ENCODE results near the gene PLAAT2.

PLAAT2 gene

DNA sequence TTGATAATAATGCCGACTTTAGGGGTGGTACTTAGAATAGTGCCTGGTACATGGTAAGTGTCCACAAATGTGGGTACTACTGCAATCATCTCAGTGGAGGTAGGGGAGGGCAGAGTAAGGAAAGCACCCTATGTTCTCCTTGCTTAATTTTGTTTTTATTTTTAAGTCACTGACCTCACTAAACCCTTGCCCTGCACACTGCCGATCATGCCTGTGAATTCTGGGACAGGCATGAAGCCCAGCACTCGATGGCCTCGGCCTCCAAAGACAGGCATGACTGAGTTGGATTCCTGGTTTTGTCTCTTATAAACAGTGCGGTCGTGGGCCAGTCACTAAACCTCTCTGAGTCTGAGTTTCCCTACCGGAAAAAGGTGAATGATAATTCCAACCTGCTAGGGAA, 50.4 kb downstream of the PLAAT2 start:
- DNase-seq = no peak

- no peak for DNase-seq
Observed at GRCh38 chr11:63511048-63511748, 52.0 kb downstream of the PLAAT2 start.

DNA sequence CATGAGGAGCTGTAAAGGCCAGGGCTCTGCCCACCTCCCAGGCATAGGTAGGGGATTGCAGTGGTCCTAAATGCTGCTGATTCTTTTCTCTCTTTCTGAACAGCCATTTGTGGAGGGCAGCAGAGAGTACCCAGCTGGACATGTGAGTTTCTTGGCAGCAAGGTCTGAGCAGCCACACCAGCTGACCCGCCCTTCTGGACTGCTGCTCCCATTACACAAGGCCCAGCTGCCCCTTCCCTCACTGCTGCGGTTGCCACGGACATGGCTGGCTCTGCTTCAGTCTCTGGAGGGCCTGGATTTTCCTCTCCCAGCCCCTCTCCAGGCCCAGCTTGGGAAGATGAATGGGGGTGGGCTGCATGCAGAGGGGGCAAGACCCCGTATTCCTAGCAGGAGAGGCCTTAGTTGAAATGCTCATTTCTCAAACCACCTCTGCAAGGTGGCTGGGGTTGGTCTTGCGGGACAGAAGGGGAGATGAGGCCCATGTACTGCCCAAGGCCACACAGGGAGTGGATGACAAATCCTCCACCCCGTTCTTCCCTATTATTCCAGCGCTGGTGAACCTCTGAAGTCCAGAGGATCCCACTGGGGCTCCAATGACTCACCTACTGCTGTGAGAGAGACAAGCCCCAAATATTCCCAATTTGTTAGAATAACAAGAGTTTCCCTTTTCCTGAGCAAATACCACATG, 52.7 kb downstream of the PLAAT2 start:
- DNase-seq = no peak

- DNase-seq = no peak
Observed at GRCh38 chr11:63508745-63509144, 54.4 kb downstream of the PLAAT2 start.

GRCh38 chr11:63508009-63508408, 55.2 kb downstream of the PLAAT2 start:
- peak; percentile 38 for DNase-seq

DNA sequence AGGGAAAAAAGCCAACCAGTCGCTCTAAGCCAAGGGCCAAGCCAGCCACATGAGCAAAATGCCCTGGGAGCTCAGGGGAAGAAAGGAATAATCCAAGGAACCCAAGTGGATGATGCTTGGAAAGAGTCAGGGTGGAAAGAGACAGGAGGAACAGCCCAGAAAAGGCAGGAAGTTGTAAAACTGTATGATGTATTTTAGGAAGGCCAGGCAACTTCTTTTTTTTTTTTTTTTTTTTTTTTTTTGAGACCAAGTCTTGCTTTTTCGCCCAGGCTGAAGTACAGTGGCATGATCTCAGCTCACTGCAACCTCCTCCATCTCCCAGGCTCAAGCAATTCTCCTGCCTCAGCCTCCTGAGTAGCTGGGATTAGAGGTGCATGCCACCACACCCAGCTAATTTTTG, 55.7 kb downstream of the PLAAT2 start:
- no peak for DNase-seq

DNA sequence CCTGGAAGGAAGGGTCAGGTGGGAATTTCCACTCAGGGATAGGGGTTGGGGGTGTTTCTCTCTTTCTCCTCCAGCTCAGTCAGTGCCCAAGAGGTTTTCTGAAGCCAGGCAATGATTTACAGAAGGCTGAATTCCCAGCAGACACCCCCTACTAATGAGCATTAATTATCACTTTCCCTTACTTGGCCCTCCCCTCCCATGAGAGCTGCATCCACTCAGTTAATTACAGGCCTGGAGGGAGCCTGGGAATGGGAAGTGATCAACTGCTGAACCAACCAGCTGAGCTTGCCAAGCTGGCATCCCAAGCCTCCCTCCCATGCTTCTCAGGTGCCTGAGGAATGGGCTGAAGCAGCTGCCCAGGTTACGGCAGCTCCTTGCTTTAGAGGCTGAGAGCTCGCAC, 56.3 kb downstream of the PLAAT2 start:
- no peak for DNase-seq

DNA sequence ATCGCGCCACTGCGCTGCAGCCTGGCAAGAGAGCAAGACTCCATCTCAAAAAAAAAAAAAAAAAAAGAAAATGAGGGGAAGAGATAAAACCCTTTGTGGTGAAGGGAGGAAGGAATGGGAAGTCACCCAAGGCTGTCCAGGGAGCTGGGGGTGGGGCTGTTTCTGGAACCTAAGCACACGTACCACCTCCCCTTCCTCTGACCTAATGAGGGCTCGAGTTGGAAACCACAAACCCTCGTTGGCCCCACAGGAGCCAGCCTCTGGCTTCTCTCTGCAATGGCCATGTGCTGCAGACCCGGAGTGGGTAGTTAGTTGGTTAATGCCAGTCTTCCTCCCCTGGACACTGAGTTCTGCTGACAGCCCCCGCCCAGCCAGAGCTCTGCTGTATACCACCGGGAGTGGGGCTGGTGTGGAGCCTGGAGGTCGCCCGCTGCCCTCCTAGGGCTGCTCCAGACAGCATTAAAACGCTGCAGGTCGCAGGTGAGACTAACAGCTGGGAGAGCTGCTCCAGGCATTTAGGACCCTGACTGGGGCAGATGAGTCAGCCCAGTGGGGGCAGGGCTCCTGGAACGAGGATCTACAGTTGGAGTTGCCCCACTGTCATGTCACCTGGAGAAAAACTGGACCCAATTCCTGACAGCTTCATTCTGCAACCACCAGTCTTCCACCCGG, 57.2 kb downstream of the PLAAT2 start, which contains the start of gene LGALS12:
Gene LGALS12 (plus strand): TSS at position 228 of the 672 bp plus-strand sequence. CDS start 375 bp downstream, at position 603.
- DNase-seq = no peak

- DNase-seq = no peak
Observed at GRCh38 chr11:63504933-63505586, 58.1 kb downstream of the PLAAT2 start.

DNA sequence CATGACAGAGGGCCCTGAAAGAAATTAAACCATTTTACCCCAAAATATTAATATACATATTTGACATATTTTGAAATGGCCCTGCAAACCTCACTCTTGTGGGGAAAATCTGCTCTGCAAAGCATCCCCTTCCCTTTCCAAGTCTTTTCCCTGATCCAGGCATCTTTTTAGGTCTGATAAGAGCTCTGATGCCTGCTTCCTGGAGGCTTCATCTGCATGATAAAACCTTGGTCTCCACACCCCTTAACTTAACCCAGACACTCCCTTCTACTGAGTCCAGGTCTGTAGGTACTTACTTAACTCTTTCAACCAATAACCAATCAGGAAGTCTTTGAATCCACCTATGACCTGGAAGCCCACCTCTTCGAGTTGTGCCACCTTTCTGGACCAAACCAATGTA, 59.1 kb downstream of the PLAAT2 start:
- no peak for DNase-seq

DNA sequence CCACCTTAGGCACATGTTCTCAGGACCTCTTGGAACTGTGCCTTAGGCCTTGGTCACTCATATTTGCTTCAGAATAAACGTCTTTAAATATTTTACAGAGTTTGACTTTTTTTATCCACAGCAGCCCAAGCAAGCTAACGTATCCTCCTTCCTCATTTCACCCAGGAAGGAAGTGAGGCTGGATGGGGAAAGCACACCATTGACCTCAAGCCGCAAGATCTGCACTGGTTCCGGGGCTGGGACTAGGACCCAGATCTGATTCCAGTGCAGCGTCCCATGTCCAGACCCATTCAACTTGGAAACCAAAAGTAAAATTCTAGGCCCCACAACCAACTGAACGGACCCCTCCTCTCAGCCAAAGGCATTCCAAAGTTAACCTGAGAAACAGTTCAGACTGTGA, 59.7 kb downstream of the PLAAT2 start:
- DNase-seq = no peak

Measured in NCI-H146 (cell line).